MCF 10A (cell line): ENCODE measurements around the gene ZPBP2. TPM values are rescaled to one million over a fixed set of nuclear protein-coding genes. Genes with fewer than 3 reads are reported as not detected.
"Not testable (repeated sequence)": the region's sequence is repeated elsewhere in the genome, so short reads cannot be mapped to it uniquely, and the experiment has no call there.

Experiments
- BruUV-seq: library from RNA; stranded (reverse); fragments of 400-500 nt; replicated peaks from 2 replicates; lab custom pipeline; 2021; lab: Mats Ljungman, UMichigan
- CTCF ChIA-PET: fragments of 300-600 bp; sonication (Branson Sonifier 250); formaldehyde crosslinking; extraction: SDS; loops from one replicate; lab custom pipeline; 2021; ENCODE audit warnings: antibody characterized with exemption, inconsistent platforms; lab: Yijun Ruan, JAX
- POLR2A ChIA-PET: fragments of 300-600, 350-650 bp; sonication (Branson Sonifier 250); formaldehyde crosslinking; extraction: SDS; loops from one replicate; lab custom pipeline; 2020; ENCODE audit warnings: antibody characterized with exemption, inconsistent platforms; lab: Yijun Ruan, JAX
- DNase-seq: peaks from one replicate; pipeline ENCODE4 v3.0.0-alpha.2; 2018; ENCODE audit not compliant: unreplicated experiment
- H3K27ac Mint-ChIP-seq: one replicate; pipeline ENCODE4 v1.8.0; 2022; ENCODE audit warnings: mild to moderate bottlenecking, low read depth, mixed read lengths; ENCODE audit not compliant: unreplicated experiment
- H3K27me3 Mint-ChIP-seq: one replicate; pipeline ENCODE4 v1.8.0; 2022; ENCODE audit warnings: mixed read lengths; ENCODE audit not compliant: insufficient read depth, unreplicated experiment
- H3K36me3 Mint-ChIP-seq: one replicate; pipeline ENCODE4 v1.8.0; 2022; ENCODE audit warnings: mild to moderate bottlenecking, moderate library complexity, mixed read lengths; ENCODE audit not compliant: insufficient read depth, unreplicated experiment
- H3K4me1 Mint-ChIP-seq: one replicate; pipeline ENCODE4 v1.8.0; 2022; ENCODE audit warnings: mixed read lengths; ENCODE audit not compliant: insufficient read depth, unreplicated experiment
- H3K4me3 Mint-ChIP-seq: one replicate; pipeline ENCODE4 v1.8.0; 2022; ENCODE audit warnings: mild to moderate bottlenecking, moderate library complexity, mixed read lengths; ENCODE audit not compliant: unreplicated experiment
- H3K9me3 Mint-ChIP-seq: one replicate; pipeline ENCODE4 v1.8.0; 2022; ENCODE audit warnings: mixed read lengths; ENCODE audit not compliant: unreplicated experiment
- intact Hi-C: fragments of 100-400 bp; cut with micrococcal nuclease; formaldehyde crosslinking; loops from 2 replicates; pipeline ENCODE4 v1.14.1; 2022
- total RNA-seq: library from RNA; stranded (reverse); gene quantifications from 2 replicates; pipeline ENCODE4 v1.2.3, GENCODE V29; 2022
- TF ChIP-seq, protein P1 (sequence below): fragments of 200-600 bp; IDR thresholded peaks from one replicate; pipeline ENCODE4 v1.8.0; 2022; ENCODE audit warnings: antibody characterized with exemption, mild to moderate bottlenecking; ENCODE audit not compliant: unreplicated experiment

Gene ZPBP2
- total RNA-seq, 1 experiment from 2014 or later: not detected

- TF ChIP-seq, protein P1, sequence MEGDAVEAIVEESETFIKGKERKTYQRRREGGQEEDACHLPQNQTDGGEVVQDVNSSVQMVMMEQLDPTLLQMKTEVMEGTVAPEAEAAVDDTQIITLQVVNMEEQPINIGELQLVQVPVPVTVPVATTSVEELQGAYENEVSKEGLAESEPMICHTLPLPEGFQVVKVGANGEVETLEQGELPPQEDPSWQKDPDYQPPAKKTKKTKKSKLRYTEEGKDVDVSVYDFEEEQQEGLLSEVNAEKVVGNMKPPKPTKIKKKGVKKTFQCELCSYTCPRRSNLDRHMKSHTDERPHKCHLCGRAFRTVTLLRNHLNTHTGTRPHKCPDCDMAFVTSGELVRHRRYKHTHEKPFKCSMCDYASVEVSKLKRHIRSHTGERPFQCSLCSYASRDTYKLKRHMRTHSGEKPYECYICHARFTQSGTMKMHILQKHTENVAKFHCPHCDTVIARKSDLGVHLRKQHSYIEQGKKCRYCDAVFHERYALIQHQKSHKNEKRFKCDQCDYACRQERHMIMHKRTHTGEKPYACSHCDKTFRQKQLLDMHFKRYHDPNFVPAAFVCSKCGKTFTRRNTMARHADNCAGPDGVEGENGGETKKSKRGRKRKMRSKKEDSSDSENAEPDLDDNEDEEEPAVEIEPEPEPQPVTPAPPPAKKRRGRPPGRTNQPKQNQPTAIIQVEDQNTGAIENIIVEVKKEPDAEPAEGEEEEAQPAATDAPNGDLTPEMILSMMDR: no peak
- H3K4me1 Mint-ChIP-seq: no peaks in the 10 kb centered on the region
- POLR2A ChIA-PET: no interaction called here
- DNase-seq: no peak
- H3K9me3 Mint-ChIP-seq: no peaks in the 10 kb centered on the region
- H3K4me3 Mint-ChIP-seq: no peak overlapping the region
- intact Hi-C loops: no loop called here
- BruUV-seq: no TSS peak
- CTCF ChIA-PET: interaction anchor here (0.6 kb wide), 1 partner anchor 224 kb away, joined by 3 read pairs; no protein-coding TSS in a partner anchor
- no peaks in the 10 kb centered on the region for H3K36me3 Mint-ChIP-seq
- H3K27ac Mint-ChIP-seq: no peak overlapping the region
- H3K27me3 Mint-ChIP-seq: peaks cover 85% of the 10 kb centered on the region
Measured at GRCh38 chr17:39845052-39845846, 22.8 kb upstream of the ZPBP2 start.

DNA sequence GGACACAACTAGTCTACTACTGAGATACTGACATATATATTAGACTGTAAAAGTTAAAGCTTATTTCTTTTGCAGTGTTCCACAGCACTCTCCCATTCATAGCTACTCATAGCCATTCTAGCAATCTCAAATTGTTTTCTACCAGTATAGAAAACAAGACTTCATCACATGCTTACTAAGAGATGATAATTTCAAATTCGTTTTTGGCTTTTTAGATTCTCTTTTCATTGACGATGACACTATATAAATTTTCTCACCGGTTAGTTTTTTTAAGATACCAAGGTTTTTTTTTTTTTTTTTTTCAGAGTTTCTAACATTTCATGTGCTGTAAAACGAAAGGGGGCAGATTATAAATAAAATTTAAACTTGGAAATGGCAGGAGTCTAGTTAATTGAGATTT is 21.8 kb upstream of the ZPBP2 start:
- CTCF ChIA-PET: interaction anchor here (0.9 kb wide), 1 partner anchor 224 kb away, joined by 3 read pairs; no protein-coding TSS in a partner anchor
- no TSS peak for BruUV-seq

DNA sequence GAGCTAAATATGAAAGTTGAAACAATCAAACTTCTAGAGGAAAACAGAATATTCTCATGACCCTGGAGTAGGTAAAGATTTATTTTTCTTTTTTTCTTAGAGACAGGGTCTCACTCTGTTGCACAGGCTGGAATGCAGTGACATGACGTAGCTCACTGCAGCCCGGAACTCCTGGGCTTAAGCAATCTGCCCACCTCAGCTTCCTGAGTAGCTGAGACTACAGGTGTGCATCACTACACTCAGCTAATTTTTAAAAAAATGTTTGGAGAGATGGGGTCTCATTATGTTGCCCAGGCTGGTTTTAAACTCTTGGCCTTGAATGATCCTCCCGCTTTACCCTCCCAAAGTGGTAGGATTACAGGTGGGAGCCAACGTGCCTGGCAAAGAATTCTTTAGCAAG is 19.4 kb upstream of the ZPBP2 start:
- TF ChIP-seq, protein P1: no peak
- ChIA-PET POLR2A (interaction anchor here (0.6 kb wide), 1 partner anchor 46 kb away, joined by 3 read pairs; no protein-coding TSS in a partner anchor), CTCF (interaction anchor here (0.7 kb wide), 2 partner anchors 14 to 227 kb away, joined by 3 read pairs; no protein-coding TSS in a partner anchor)
- no peaks in the 10 kb centered on the region for H3K4me1 Mint-ChIP-seq
- H3K4me3 Mint-ChIP-seq: no peak overlapping the region
- H3K36me3 Mint-ChIP-seq: no peaks in the 10 kb centered on the region
- peaks cover 74% of the 10 kb centered on the region for H3K27me3 Mint-ChIP-seq
- no peak for DNase-seq
- BruUV-seq: no TSS peak
- no peaks in the 10 kb centered on the region for H3K9me3 Mint-ChIP-seq
- H3K27ac Mint-ChIP-seq: no peak overlapping the region
- intact Hi-C loops: no loop called here

More for the DNA sequence above, 21.8 kb upstream of the ZPBP2 start:
- H3K27ac Mint-ChIP-seq: no peak overlapping the region
- intact Hi-C loops: no loop called here
- no peak overlapping the region for H3K4me3 Mint-ChIP-seq
- DNase-seq: no peak
- H3K36me3 Mint-ChIP-seq: no peaks in the 10 kb centered on the region
- peaks cover 78% of the 10 kb centered on the region for H3K27me3 Mint-ChIP-seq
- no peaks in the 10 kb centered on the region for H3K9me3 Mint-ChIP-seq
- no peaks in the 10 kb centered on the region for H3K4me1 Mint-ChIP-seq
- POLR2A ChIA-PET: no interaction called here
- TF ChIP-seq, protein P1: no peak

GRCh38 chr17:39850186-39850585 is 17.8 kb upstream of the ZPBP2 start:
- H3K36me3 Mint-ChIP-seq, H3K9me3 Mint-ChIP-seq, CTCF ChIA-PET, H3K27ac Mint-ChIP-seq, intact Hi-C loops, H3K4me3 Mint-ChIP-seq, BruUV-seq, H3K4me1 Mint-ChIP-seq, POLR2A ChIA-PET, DNase-seq: not testable (repeated sequence)
- peaks cover 74% of the 10 kb centered on the region for H3K27me3 Mint-ChIP-seq
